HG02938 (cell line): Measurements from ENCODE around the gene ADIPOR2.

Experiments
- ATAC-seq: cut with Tn5 transposase; IDR thresholded peaks from one replicate; pipeline ENCODE4 v1.9.1; 2021; ENCODE audit warnings: mild to moderate bottlenecking, moderate library complexity; ENCODE audit not compliant: unreplicated experiment

Gene ADIPOR2

DNA sequence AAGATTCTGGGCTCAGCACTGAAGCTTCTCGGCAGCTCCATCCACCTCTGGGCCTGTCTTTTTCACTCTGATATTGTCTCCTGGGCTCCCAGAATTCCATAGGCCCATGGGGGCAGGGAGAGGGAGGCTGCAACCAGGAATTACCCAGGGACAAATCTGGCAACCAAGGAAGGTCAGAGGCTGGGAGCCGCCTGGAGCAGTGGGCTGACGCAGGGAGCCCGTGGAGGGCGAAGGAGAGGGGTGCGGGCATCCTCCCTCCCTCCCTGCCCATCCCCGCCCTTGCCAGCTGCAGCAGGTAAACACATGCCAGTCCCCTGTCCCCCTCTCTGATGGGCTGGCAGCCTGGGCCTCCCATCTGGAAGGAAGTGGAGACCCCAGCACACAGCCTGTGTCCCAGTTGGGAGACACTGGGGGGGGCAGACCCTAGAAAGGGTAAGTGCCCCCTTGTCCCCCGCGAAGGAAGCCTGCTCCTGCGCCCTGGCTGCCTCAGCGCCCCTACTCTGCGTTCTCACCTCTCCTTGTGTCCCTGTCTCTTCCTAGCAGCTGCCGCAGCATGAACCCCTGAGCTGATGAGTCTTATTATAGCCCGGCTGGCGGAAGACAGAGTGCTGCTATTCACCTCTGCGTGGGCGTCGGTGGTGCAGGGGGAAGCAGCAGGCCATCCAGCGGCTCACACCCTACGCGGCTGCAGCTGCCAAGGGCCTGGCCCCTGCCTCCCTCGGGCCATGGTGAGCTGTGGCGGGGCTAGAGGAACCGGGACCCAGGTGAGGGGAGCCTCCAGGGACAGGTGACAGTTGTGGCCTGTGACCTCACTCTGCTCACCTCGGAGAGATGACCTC, 136.2 kb downstream of the ADIPOR2 start:
- no peak for ATAC-seq

DNA sequence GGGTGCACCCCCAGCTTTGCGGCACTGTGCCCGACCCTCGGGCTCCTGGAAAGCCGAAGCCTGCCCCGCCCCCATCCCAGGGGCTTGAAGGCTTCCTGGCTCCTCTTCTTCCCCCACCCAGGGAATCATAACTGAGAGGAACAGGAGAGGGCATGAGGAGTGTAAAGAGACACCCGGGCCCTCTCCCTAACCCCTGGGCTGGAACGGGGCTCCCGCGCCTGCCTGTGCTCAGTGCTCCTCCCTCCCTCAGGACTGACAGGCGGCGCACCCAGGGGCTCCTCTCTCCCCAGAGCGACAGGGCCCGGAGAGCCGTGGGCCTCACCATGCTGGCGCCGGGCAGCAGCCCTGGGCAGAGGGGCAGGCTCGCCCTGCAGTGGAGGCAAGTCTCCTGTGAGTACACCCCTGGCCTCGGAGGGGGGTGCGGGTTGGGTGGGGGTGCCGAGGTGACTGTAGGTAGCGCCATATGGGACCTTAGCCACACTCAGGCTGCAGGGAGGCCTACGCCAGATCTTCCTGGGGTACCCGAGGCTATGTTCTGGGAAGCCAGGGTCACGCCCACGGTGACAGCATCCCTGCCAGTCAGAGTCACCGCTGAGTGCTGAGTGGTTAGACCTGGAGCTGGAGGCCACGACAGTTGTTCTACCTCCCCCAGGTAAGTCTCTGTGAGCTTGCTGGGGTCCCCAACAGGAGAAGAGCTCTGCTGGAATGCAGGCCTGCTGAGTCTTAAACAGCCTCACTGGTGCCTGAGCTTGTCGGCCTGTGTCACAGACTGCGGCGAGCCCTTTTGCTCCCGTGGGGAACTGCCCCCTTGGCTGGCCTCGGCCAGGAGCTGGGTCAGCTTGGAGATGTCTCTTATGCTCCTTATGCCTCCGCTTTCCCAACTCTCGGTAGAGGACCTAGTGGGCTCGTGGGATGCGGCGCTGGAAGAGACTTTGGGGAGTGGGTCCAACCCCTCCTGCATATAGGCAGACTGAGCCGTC, 137.2 kb downstream of the ADIPOR2 start:
- no peak for ATAC-seq

- no peak for ATAC-seq
Observed at GRCh38 chr12:1828856-1829255, 138.0 kb downstream of the ADIPOR2 start.

- ATAC-seq = no peak
Observed at GRCh38 chr12:1829306-1829900, 138.5 kb downstream of the ADIPOR2 start.

DNA sequence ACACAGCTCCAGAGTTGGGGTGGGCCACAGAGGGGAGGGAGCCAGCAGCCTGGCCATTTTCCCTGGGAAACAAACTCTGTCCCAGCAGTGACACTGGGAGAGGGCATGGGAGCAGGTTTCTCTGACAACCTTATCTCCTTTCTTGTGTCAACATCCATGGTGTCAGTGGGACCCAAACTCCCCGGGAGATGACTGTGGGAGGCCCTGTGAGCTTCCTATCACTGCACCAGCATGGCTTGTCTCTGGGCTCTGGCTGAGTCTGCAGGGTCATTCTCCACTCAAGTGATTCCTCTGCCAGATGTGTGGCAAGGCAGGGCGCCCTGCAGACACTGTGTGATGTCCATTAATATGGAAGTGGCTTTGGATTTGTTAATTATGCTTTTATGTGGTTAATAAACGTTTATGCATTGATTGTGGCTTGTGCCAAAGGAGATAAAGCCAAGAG, 139.6 kb downstream of the ADIPOR2 start:
- ATAC-seq = no peak

- ATAC-seq = no peak
Observed at GRCh38 chr12:1830981-1831963, 140.4 kb downstream of the ADIPOR2 start.

DNA sequence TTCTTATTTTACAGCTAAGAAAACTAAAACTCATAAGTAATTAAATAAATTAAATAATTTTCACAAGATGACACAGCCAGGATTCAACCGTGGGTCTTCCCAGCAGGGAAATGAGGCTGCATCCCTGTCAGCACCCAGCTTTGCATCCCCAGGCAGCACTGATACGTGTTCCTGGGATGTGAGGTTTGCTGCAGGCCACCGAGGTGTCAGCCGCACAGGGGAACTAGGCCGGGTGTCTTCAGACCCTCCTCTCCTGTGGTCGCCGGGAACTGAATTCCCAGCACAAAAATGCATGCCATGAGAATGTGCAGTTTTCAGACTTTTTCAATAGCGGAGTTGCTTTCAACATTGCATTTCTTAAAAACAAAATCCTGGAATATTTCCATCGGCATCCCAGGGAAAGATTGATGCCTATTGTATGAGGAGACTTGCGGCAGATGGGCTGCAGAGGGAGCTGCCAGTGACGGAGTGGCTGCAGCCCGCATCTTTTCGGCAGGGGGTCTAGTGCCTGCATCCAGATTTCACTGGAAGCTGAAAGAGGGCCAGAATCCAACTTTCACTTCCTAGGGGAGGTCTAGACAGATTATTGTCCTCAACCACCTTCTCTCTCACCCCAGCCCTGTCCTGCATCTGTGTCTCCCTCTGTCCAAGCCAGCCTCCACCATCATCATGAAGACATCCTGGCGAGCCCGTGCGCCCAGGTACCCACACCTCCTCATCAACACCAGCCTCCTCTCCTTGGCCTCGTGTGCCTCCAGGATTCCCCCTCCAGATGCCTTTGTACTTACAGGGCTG, 142.1 kb downstream of the ADIPOR2 start:
- ATAC-seq = no peak

DNA sequence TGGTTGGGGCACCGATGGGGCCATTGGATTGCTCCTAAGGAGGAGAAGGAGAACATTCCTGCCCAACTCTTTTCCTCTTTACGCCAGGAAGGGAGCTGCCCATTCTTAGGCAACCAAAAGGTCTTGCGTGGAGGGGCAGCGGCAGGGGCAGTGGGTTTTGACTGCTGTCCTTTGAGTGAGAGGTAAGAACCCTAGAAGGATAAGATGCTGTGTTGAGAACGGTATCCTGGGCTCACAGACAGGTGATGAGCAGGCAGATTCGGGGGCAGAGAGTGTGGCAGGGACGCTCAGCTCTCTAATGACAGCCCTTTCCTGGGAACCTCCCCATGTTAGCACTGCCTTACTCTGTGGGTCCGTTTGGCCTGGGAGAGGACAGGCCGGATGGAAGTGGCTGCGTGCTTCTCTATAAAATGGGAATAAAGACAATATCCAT, 142.7 kb downstream of the ADIPOR2 start:
- no peak for ATAC-seq

- ATAC-seq = no peak
Observed at GRCh38 chr12:1834186-1834925, 143.5 kb downstream of the ADIPOR2 start.

DNA sequence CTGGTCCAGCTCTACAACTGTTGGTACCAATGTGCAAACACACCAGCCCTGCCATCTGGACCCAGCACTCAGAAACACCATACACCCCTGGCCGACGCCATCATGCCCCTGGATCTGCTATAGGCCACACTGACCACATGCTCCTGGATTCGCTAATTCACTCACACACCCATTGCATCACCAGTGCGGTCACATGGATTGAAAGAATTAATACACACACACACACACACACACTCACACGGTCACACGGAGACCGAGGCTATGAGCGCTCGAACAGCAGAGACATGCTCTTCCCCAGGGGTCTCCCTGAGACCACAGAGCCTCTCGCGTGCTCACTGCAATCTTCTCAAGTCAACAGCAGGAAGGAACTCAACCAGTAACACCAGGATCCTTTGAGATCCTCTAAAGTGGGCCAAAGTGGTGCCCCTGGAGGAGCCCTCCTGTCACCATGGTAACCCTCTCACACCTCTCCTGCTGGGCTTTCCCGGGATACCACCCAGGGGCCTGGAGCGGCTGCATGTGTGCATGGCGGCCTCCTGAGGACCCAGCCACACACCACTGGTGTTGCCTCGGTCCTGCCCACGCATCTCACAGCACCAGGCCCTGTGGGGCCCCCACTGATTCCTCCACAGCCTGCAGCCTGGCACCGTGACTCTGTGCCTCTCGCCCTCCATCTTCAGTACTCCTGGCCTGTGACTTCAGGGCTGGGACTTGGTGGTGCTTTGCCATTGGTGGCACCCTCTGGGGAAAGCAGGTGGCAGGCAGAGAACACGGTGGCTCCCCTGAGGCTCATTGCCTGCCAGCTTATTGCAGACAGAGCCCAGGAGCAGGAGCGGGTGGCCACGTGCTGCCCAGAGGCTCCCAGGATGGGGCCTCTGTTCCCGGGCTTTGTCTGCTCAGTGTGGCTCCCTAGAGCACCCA, 144.6 kb downstream of the ADIPOR2 start:
- no peak for ATAC-seq

- no peak for ATAC-seq
Observed at GRCh38 chr12:1836241-1836803, 145.5 kb downstream of the ADIPOR2 start.

DNA sequence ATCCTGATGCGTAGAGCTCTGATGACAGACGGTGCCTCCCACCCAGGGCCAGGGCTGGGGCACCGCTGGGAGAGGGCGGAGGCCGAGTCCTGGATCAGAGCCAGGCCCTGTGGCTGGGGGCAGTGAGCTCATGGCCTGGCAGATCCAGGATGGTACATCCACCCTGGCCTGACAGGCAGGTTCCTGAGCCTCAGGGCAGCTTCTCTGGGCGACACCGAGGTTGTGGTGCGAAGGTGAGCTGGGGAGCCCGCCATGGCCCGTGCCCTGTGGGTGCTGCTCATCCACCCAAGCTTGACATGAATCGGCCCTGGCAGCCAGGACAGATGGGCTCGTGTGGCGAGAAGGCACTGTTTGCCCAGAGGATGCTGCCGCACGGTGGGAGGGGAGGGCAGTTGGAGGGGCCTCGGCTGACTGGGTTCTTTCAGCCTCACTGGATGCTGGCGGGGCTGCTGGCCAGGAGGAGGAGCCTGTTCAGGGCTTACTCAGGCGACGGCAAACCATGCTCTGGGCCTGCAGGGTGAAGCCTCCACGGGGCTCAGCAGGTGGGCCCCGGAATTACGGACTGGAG, 146.1 kb downstream of the ADIPOR2 start:
- ATAC-seq = no peak

DNA sequence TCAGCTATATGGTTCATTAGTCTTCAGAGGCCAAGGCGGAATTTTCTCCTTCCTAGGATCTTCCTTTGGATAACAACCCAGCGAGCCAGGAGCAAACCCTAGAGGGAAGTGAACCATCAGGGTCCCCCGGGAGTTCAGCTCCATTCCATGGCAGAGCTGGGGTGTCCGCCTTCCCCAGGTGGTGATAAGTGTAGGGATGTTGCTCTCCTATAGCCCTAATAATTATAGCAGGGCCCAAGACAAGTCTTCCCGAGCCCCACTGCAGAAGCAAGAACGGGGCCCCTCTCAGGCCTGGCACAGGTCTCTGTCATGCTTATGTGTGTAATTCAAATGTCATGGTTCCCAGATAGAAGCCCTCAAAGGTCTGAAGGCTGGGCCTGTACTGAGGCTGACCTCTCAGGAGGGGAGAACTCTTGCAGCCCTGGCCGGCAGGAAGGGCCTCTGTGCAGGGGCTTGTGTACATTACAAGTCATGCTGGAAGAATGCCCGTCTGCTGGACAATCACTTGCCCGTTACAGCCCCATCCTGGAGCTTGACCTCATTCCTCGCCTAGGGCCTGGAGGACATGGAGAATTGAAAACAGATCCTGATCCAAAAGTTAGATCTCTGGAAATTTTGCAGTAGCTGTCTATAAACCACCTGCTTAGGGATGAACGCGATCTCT, 146.8 kb downstream of the ADIPOR2 start:
- no peak for ATAC-seq
